Lower leg skin (tissue), 4 donors: ENCODE results near the gene ZFYVE27. TPM values are rescaled to one million over a fixed set of nuclear protein-coding genes. Genes with fewer than 3 reads are reported as not detected.

ENCODE experiments used
- DNase-seq, 2 donors: peaks; one replicate each; pipeline ENCODE4 v3.0.0-alpha.2; 2019; ENCODE audit warnings: low spot score in 2 of 2
- H3K4me3 ChIP-seq: fragments of 200-600 bp; sonication (generic); 2 replicates; pipeline ENCODE4 v1.5.1; 2017; ENCODE audit warnings: mild to moderate bottlenecking, low read depth; ENCODE audit not compliant: poor library complexity, severe bottlenecking
- POLR2A ChIP-seq, 2 donors: fragments of 450-650 bp; IDR thresholded peaks; one replicate each; pipeline ENCODE4 v1.6.1; 2016 to 2017; ENCODE audit warnings: antibody characterized with exemption in 2 of 2, mild to moderate bottlenecking in 1 of 2, moderate library complexity in 1 of 2
- WGBS, 2 donors: methylation state at CpG; one replicate each; pipeline ENCODE4 v1.1.5; 2018; 5-methylcytosine and 5-hydroxymethylcytosine counted together
- intact Hi-C: fragments of 100-400 bp; cut with DNase I; formaldehyde crosslinking; loops from one replicate; pipeline ENCODE4 v1.15.0; 2023; ENCODE audit warnings: low total_unique reads
- total RNA-seq, 4 donors: library from RNA; depleted of rRNA; stranded (reverse); fragments of >200 nt; gene quantifications; one replicate each; pipeline ENCODE4 v1.1.0, GENCODE V29; 2016
- TF ChIP-seq, protein P1 (sequence below), 3 donors: fragments of 450-650 bp; IDR thresholded peaks; one replicate each; pipeline ENCODE4 v1.5.1; 2016; ENCODE audit warnings: antibody characterized with exemption in 3 of 3, mild to moderate bottlenecking in 3 of 3, moderate library complexity in 2 of 3

Gene ZFYVE27
- total RNA-seq, 4 donors from 2014 or later = 18.7 to 35.0 (median 21.4) TPM

DNA sequence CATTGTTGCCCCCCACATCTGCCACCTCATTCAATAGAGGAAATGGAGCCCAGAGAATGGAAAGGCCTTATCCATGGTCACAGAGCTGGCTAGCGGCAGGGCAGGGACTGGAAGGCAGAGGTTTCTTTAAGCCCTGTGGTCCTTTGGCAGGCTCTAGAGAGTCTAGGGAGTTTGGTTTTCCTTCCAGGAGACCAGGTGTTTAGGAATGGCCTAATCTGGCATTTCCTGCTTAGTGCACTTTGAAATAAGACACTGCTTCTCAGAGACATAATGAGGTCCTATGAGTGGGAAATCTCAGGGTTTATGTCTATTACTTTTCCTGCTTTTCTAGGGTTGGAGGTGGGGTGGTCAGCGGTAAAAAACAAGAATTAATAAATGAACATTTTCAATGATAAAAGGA lies 17.3 kb upstream of the ZFYVE27 start:
- intact Hi-C loops = no loop called here
- no peak for DNase-seq
- 65% methylated on average over 2 of the region's 2 CpGs for WGBS, 2 donors
- no peak overlapping the region for H3K4me3 ChIP-seq
- TF ChIP-seq, protein P1, sequence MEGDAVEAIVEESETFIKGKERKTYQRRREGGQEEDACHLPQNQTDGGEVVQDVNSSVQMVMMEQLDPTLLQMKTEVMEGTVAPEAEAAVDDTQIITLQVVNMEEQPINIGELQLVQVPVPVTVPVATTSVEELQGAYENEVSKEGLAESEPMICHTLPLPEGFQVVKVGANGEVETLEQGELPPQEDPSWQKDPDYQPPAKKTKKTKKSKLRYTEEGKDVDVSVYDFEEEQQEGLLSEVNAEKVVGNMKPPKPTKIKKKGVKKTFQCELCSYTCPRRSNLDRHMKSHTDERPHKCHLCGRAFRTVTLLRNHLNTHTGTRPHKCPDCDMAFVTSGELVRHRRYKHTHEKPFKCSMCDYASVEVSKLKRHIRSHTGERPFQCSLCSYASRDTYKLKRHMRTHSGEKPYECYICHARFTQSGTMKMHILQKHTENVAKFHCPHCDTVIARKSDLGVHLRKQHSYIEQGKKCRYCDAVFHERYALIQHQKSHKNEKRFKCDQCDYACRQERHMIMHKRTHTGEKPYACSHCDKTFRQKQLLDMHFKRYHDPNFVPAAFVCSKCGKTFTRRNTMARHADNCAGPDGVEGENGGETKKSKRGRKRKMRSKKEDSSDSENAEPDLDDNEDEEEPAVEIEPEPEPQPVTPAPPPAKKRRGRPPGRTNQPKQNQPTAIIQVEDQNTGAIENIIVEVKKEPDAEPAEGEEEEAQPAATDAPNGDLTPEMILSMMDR (IDR thresholded peaks at IDR 0.05) = no peak
- TF ChIP-seq POLR2A (IDR thresholded peaks at IDR 0.05) = no peak

- no peak for DNase-seq
- no peak overlapping the region for H3K4me3 ChIP-seq
- TF ChIP-seq, protein P1 (IDR thresholded peaks at IDR 0.05) = no peak
- no peak for TF ChIP-seq POLR2A (IDR thresholded peaks at IDR 0.05)
- intact Hi-C loops = no loop called here
- 82% methylated on average over 12 of the region's 12 CpGs for WGBS, 2 donors
Measured at GRCh38 chr10:97721871-97722780, 14.8 kb upstream of the ZFYVE27 start.

- no peak for DNase-seq
- 85 to 91% methylated on average over 3 of the region's 3 CpGs for WGBS, 2 donors
- no peak overlapping the region for H3K4me3 ChIP-seq
- TF ChIP-seq, protein P1 (IDR thresholded peaks at IDR 0.05) = no peak
- TF ChIP-seq POLR2A (IDR thresholded peaks at IDR 0.05) = no peak
- intact Hi-C loops = no loop called here
Measured at GRCh38 chr10:97723001-97723400, 13.9 kb upstream of the ZFYVE27 start.

- TF ChIP-seq POLR2A (IDR thresholded peaks at IDR 0.05) = no peak
- TF ChIP-seq, protein P1 (IDR thresholded peaks at IDR 0.05) = no peak
- intact Hi-C loops = no loop called here
- DNase-seq = no peak
- H3K4me3 ChIP-seq = no peak overlapping the region
- WGBS, 2 donors = 45 to 48% methylated on average over 5 of the region's 5 CpGs
Measured at GRCh38 chr10:97724341-97724941, 12.5 kb upstream of the ZFYVE27 start.

DNA sequence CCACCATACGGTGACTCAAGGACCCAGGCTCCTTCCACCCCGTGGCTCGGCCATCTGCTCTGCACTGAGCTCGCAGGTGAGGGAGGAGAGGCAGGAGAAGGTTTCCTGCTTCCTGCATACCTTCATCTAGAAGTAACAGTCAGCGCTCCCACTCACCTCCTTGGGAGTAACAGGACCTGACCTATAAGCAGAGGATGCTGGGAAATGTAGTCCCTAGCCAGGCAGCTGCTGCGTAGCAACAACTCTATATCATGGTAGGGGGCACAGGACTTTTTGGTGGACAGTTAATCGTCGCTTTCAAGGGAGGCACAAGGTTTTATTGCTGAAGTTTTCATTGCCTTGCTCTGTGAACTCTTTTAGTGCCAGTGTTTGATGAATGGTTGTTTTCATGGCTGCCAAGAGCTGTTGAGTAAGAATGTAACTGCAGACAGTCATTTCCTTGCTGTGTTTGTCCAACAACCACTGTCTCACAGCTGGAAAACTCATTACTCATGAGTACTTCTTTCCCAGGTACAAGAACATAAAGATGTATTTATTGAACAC lies 10.2 kb upstream of the ZFYVE27 start:
- no peak for DNase-seq
- no peak overlapping the region for H3K4me3 ChIP-seq
- WGBS, 2 donors = 53 to 61% methylated on average over 8 of the region's 8 CpGs
- intact Hi-C loops = no loop called here
- no peak for TF ChIP-seq POLR2A (IDR thresholded peaks at IDR 0.05)
- TF ChIP-seq, protein P1 (IDR thresholded peaks at IDR 0.05) = no peak
